DMS53 (cell line): ENCODE measurements around the gene BRD7.

Experiments used
- DNase-seq: peaks from one replicate; lab custom pipeline; 2025; lab: John Stamatoyannopoulos, UW

The BRD7 gene

DNA sequence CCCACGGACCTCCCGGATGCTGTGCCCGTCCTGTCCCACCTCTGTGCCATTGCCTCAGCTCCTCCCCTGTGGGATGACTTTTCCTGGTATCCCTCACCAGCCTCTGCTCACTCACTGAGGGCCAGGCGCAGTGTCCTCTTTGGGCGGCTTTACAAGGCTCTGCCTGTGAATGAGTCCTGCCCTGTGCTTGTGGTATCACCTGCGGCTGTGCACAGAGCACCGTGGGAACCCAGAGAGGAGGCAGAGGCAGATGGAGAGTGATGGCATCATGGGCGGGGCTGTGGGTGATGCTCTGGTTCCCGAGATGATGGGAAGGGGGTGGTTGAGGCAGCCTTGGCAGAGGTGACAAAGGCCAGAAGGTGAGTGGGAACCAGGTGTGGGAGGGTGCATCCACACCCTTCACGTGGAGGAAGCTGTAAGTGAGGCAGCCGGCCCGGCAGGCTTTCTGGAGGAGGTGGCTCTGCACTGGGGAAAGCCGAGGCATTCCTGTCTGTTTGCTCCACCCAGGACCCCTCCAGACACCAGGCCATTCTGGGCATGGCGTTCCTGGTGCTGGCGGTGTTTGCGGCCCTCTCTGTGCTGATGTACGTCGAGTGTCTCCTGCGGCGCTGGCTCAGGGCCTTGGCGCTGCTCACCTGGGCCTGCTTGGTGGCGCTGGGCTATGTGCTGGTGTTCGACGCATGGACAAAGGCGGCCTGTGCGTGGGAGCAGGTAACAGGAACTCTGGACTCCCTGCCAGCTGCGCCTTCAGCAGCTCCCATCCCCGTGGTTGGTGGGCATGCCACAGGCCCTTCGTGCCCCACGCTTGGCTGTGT, 78.6 kb downstream of the BRD7 start:
- DNase-seq, result no peak

DNA sequence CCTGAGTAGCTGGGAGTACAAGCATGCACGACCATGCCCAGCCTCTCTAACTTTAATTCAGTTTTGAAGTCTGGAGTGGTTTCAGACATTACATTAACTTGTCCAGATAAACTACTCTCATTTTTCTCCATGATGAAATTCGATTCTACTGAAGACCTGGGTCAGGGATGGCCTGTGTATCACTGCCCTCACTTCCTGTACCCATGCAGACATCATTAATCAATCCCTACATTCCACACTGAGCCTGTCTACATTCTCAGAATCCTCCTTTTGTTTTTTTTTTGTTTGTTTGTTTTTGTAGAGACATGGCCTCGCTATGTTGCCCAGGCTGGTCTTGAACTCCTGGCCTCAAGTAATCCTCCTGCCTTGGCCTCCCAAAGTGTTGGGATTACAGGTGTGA, 79.9 kb downstream of the BRD7 start:
- DNase-seq, result no peak

DNA sequence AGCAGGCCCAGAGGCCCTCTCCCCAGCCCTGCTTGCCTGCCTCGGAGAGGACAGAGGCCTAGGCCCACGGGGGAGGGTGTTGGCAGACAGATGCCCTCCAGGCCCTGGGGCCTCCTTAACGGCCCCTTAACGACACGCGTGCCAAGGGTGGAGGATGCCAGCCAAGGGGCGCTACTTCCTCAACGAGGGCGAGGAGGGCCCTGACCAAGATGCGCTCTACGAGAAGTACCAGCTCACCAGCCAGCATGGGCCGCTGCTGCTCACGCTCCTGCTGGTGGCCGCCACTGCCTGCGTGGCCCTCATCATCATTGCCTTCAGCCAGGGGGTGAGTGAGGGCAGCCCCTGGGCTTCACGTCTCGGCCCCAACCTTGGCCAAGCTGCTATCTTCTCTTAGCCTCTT, 80.8 kb downstream of the BRD7 start:
- DNase-seq, result no peak

DNA sequence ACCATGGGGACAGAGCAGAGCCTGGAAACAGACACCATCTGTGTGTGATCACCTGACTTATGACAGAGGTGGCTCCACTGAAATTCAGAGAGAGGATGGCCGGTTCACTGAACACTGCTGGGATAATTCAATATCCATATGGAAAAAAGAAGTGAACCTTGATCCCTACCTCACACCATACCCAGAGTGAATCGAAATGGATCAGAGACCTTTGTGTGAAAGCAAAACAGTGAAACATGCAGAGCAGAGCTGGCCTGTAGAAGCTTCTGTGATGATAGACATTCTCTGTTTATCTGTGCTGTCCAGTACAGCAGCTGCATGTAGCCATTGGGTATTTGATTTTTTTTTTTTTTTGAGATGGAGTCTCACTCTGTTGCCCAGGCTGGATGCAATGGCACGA, 82.1 kb downstream of the BRD7 start:
- no peak for DNase-seq

DNA sequence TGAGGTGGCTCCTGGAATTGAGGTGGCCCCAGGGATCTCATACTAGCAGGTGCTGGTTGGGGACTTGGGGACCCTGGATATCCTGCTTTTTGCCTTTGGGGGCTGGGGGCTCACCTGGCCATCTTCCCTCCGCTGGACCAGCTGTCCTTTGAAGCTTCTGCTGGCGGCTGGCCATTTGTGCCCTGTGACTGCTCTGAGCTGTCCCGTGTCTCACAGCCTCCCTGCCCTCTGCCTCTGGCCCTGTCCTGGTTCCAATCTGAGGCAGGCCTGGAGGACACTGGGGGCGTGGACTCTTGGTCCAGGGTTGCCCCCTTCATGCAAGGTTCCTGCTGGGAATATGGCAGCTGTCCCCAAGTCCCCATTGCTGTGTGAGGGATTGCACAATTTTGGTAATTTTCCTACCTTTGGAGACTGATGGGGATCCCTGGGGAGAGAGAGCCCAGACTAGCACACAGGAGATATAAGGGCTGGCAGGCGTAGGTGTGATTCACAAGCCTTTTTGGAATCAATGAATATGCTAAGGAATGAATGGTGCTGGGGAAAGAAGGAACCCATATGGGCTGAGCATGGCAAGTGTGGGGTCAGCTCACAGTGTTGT, 83.3 kb downstream of the BRD7 start:
- no peak for DNase-seq

DNA sequence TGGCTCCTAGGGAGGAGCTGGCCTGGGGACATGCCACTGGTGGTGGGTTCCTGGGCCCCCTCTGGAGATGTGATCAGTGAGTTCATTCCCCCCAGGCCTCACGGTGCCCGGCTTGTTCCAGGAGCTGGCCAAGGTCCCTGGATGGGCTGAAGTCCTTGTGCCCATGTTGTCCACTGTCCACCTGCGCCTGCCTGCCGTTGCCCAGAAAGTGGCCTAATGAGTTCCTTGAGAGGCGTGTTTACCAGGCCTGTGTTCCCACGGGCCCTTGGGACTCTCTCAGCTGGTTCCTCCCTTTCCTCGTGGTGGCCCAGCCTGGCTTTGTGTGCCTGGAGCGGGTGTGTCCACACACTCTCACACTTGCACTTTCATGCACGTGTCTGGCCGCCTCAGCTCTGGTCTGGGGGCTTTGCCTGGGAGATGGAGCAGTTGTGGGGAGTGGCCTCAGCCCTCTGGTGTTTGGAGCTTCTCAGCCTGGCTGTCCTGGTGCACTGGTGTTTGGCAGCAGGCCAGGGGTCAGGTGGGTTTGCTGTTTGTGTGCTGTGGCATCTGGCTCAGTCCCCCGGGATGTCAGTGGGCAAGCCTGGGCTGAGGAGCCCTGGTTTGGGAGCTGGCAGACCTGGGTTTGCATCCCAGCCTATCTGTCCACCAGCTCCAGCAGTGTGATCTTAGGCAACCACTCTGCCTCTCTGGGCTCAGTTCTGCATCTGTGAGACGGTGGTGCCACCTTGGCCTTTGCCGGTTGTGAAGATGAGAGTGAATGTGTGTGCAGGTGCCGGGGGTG, 84.5 kb downstream of the BRD7 start:
- no peak for DNase-seq

DNA sequence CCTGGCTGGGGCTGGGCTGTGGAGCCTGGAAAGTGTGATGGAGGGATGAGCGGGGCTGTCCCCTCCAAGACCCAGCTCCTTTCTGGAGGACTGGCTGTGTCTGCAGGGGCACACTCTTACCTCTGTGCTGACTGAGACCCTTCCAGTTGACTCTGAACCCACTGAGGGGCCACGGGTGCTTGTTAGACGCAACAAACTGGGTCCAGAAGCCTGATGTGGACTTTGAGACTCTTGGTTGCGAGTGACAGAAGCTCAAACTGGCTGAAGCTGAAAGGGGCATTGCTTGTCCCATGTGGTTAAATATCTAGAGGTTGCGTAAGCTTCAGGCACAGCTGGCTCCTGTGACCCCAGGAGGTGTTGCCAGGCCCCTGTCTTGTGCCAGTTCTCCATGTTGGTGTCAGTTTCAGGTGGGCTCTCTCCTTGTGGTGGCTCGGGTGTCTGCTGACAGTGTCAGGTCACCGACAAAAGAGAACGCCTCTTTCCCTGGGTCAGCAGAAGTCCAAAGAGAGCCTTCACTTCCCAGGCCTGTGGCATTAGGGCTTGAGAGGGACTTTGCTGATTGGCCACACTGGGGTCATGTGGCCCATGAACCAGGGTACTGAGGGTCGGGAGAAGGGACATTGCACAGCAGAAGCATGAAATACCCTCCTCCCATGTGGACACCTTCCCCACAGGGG, 85.7 kb downstream of the BRD7 start:
- no peak for DNase-seq

DNA sequence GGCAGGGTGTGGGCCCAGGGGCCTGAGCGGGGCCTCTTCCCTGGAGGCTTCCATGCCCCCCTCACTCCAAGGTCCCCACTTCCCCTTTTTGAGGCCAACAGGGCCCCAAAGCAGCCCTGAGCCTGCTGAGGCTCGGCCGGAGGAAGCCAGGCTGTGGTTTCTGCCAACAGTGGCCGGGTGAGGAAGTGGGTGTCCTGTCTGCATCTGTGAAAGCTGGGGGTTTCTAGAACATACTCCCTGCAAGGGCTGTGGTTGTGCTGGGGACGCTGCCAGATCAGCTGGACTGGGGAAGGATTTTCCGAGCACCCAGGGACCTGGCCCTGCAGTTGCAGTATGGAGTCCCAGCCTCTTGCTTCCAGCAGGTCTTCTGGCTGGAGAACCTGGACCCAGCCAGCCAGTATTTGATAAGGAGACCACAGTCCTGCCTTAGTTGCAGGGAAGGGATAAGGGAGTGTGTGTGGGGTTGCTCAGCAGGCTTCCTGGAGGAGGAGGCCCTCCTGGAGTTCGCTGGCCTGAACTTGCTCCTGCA, 86.7 kb downstream of the BRD7 start:
- peak; percentile 49 for DNase-seq

DNA sequence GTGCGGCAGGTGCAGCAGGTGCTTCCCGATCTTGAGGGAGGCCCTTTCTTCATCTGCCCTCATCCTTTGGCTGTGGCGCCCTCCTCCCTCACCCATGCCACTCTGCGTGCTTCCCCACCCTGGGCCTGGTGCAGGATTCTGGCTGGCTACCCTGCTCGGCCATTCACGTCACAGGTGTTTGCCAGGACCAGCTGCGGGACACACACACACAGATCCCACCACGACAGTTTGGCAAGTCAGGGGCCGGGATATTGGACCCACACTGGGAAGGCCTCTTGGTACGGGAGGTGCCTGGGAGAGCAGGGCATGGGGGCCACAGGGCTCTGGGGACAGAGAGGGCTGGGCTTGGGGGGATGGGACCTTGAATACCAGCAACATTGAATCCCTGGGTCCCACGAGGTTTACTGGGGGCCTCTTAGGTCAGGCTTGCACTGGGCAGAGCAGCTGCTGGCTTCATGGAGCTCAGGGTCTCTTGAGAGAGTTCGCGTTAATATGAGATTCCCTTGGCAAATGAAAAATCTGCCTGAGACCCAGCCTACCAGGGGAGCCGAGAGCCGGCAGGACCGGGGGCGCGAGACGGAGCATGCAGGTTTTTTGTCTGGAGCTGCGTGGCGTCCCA, 87.3 kb downstream of the BRD7 start:
- DNase-seq, result peak; percentile 91

DNA sequence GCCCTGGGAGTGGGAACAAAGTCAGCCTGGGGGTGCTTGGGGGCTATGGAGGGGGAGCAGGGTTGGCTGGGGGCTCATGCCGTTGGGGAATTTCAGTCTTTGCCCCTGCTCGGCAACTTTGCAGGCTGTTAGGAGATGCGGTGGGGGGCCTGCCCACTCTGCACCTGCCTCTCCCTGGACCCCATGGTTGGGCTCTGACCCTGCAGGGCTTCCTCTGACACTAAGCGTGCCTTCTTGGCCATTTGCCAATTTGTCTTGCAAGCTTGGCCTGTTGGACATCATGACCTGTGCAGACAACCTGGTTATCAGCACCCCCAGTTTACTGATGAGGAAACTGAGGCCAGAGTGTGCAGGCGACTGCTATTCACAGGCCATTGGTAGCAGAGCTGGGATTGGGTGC, 87.9 kb downstream of the BRD7 start:
- no peak for DNase-seq

DNA sequence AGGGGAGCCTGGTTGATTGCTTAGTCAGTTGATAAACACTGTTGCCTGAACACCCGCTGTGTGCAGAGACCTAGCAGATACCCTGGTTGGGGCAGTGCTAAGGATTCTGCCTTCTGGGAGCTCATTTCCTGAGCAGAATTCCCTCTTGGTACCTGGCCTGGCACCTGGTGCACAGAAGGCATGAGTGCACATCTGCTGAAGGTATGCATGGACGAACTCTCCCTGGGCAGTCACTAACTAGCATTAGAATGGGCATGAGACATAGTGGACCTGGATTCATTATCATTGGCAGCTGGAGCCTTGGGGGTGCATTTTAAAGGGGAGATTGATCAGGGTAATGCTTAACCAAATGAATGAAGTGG, 89.3 kb downstream of the BRD7 start:
- DNase-seq, result peak; percentile 76

DNA sequence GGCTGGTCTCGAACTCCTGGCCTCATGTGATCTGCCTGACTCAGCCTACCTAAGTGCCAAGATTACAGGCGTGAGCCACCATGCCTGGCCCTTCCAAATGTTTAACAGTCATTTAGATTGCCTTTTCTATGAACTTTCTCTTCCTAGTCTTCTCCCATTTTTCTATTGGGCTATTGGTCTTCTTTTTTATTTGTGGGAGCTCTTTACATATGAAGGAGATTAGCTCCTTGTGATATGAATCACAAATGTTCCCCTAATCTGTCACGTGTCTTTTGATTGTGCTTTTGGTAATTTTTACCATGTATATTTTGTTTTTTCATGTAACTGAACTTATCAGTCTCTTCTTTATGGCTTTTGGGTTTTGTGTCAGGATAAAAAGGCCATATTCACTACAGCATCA, 90.5 kb downstream of the BRD7 start:
- DNase-seq, result no peak

DNA sequence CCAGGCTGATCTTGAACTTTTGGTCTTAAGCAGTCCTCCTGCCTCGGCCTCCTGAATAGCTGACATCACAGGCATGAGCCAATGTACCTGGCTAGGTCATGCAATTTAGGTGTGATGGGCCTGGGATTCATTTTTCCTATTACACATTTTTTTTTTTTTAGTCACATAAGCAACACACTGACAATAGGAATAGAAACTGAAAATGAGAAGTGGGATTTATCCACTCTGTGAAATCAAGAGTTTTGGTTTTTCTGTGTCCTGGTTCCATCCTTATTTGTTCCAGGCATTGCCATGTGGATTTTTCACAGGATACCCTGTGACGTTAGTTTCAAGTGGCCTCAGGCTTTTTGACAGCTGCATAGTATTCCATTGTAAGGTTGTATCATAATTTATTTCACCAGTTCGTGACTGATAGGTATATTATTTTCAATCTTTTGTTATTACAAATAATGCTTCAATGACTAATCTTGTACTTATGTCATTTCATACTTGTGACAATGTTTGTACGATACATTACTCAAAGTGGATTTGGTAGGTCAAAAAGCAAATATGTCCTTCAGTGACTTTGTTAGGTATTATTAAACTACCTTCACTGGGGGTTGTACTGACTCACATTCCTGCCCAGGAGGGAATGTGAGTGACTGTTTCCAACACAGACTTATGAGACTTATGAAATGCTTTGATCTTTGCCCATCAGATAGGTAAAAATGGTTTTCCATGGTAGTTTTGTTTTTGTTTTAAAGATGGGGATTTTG, 91.8 kb downstream of the BRD7 start:
- peak; percentile 37 for DNase-seq

DNA sequence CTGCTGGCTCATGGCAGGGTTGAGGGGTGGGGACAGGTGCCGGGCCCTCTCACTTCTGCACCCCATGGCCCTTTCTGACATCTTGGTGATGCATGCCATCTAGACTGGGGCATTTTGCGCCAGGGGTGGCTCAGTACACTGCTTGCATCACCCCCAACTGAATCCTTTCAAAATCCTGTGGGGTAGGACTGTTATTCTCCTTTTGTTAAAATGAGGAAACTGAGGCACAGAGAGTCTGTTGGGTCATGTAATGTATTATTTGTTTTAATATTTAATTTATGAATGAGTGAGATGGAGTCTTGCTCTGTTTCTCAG, 92.5 kb downstream of the BRD7 start:
- no peak for DNase-seq

DNA sequence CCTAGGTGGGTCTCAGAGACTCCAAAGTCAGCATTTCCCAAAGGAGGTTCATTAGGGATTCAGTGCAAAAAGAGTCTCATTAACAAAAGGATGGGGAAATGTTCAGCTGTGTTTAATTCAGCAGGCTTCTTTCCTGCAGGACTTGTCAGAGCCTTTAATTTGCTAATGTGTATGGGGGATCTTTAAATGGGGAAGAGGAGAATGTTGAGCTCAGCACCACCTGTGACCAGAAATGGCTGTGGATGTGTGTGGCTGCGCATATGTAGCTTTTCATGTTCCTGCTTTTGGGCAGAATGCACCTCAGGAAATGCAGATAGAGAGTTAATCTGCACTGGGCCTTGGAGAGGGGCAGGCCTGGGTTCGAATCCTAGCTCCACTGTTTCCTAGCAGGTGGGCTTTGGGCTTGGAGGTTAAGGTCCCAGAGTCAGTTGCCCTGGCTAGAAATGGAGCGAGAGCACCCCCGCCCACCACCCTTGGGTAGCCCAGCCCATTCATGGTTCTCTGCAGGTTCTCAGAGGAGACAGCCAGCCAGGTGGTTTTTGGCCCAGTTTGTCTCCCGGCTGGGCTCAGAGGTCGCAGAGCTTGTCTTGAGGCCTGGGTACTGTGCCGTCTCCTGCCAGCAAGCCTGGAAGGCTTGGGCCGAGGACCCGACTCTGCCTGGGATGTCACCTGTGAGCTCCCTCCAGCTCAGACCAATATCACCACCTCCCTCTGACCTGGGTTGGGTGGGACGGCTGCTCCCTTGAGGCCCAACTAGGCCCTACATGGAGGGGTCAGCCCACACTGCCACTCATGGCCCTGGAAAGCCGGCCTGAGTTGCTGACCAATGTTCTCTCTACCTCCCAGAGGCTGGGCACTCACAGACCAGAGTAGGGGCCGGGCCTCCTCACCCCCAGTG, 93.1 kb downstream of the BRD7 start:
- peak; percentile 18 for DNase-seq

DNA sequence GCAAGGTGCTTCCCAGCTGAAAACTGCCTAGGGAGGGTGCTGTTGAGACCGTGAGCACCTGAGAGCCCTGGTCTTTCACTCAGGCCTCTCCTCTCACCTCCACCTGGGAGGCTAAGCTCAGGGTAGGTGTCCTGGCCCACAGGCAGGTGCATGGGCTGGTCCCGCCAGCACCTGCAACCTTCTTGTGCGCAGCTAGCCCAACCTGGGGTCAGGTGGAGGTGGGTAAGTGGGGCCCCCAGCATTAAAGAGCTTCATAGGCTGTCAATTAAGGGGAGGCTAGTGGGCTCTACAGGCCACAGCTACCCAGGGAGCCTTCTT, 93.7 kb downstream of the BRD7 start:
- peak; percentile 19 for DNase-seq

DNA sequence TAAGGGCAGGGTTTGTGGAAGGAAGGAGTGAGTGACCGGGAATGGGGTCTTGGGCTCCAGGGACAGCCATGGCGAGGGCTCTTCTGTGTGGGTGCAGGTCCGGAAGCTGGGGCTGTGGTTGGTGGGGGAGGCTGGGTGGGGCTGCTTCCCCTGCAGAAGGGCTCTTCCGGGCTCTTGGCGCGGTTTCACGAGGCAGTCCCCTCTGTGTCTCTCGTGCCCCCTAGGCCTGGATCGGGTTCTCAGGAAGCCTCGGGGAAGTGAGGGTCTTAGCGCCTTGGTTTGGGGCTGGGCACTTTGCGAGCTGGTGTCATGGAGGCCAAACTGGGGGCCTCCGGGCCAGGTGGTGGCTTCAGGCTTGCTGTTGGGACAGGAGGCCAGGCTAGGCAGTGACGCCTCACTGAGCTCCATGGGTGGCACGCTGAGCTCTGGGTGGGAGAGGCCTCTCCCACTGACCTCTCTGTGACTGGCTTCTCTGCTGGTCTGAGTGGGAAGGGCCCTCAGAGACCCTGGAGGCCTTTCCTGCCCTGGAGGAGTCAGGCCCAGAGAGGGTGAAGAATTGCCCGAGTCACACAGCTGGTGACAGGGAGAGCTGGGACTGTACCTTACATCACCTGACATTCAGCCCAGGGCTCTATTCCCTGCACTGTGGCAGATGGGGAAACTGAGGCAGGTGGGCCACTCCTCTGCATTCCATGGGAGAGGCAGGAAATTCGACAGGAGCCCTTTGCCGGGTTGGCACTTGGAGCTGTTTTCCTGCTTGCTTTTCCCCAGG, 94.3 kb downstream of the BRD7 start:
- DNase-seq, result no peak

DNA sequence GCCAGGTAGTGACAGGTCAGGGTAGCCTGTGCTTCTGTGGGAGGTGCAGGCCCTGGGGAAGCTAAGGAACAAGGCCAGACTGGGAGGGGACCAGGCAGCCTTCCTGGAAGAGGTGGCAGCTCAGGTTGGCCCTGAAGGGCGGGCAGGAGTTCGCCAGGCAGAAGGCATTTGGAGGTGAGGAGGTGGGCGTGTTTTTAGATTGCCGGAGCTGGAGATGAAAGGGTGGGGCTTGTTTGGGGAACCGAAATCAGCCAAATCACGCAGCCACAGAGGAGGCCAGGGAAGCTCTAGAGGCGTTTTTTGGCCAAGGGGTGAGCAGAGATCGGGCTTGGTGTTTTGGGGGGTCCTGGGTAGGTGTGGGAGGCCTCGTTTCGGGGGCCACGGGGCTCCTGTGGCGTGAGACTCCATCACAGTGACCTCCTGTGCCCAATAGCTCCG, 94.9 kb downstream of the BRD7 start:
- no peak for DNase-seq

DNA sequence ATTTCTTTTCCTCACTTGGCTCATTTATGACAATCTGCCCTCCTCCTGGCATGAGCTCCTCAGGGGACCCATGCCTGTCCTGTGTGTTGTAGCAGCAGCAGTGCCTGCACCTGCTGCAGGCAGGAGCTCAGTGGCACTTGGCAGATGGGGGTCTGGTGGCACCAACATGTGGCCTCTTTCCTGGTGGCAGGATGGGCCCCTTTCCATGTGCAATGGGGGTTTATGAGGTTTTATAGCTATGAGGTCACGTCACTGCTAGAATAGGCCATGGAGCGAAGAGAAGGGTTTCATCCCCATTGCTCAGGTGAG, 95.5 kb downstream of the BRD7 start:
- DNase-seq, result no peak
